Measurements from ENCODE around the gene CP. TPM values are rescaled to one million over a fixed set of nuclear protein-coding genes. Genes with fewer than 3 reads are reported as not detected.

Gene CP
- total and polyA plus RNA-seq, 7 experiments from 2014 or later: 0.43 to 1.3 (median 0.69) TPM; not detected in 4

DNA sequence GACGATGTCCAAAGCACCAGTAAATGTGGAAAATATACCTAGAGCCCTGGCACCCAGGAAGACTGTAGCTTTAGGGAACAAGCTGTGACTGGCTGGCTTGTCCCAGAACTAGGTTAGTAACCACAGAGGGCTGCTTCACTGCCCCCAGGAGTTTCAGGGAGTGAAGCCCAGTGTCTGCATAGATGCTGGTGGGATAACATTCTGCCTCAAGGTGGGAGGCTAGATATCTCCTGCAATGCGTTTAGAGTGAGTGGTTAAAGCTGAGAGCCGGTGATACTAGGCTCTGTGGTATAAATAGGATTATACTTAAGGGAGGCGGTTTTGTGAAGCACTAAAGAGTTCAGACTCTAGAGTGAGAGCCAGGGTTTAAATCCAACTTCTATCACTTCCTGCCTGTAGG is 11.7 kb upstream of the CP start:
- Histone ChIP-seq H3K27me3 (ENCODE audit: control insufficient read depth in 2 of 2, insufficient read depth in 2 of 2, low read length in 2 of 2) (no peaks in the 10 kb centered on the region), H3K36me3 (ENCODE audit: control insufficient read depth in 2 of 3, insufficient read depth in 3 of 3, low read length in 3 of 3) (no peaks in the 10 kb centered on the region), H3K27ac (ENCODE audit: low read depth, low read length) (no peak overlapping the region), H3K4me1 (ENCODE audit: control insufficient read depth in 2 of 2, insufficient read depth in 2 of 2, low read length in 2 of 2) (no peaks in the 10 kb centered on the region), H3K9me3 (ENCODE audit: control insufficient read depth in 2 of 3, low read length in 3 of 3) (no peaks in the 10 kb centered on the region), H3K4me3 (ENCODE audit: low read length) (no peak overlapping the region)
- CTCF ChIA-PET: interaction anchor here (0.6 kb wide), 1 partner anchor 52 kb away, joined by 3 read pairs; no protein-coding TSS in a partner anchor
- intact Hi-C loops (cut with micrococcal nuclease): no loop called here
- DNase-seq: no peak
- no peak overlapping the region for H3K4me3 Mint-ChIP-seq
- peaks cover 0 to 3% (median 0%) of the 10 kb centered on the region in 7 donors for H3K4me1 Mint-ChIP-seq
- no peak overlapping the region for H3K27ac Mint-ChIP-seq
- POLR2A ChIA-PET: no interaction called here
- no peaks in the 10 kb centered on the region for H3K36me3 Mint-ChIP-seq
- H3K9me3 Mint-ChIP-seq: peaks cover 0 to 4% (median 0%) of the 10 kb centered on the region in 11 donors
- H3K27me3 Mint-ChIP-seq: peaks cover 9 to 34% (median 24%) of the 10 kb centered on the region in 5 donors
- no peak for ATAC-seq

DNA sequence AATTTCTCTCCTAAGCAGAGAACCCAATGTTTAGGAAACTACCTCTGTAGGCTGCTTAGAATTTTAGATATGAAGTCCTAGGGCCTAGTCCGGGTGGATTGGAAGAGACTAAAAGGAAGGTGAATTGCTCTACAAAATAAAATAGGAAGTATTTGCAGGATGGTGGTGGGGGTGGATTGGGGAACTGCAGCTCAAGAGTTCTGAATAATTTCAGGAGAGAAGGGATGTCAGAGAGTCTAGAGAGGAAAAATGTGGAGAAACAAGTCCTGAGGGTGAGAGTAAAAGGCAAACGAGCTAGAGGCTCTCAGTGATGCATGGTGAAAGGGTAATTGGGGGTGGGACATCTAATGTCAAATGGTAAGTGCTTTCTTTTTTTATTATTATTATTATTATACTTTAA is 10.2 kb upstream of the CP start:
- H3K9me3 Mint-ChIP-seq: peaks cover 0 to 4% (median 0%) of the 10 kb centered on the region in 11 donors
- H3K4me1 ChIP-seq (ENCODE audit: control insufficient read depth in 2 of 2, insufficient read depth in 2 of 2, low read length in 2 of 2): no peaks in the 10 kb centered on the region
- peaks cover 0 to 3% (median 0%) of the 10 kb centered on the region in 7 donors for H3K4me1 Mint-ChIP-seq
- no peaks in the 10 kb centered on the region for H3K36me3 Mint-ChIP-seq
- POLR2A ChIA-PET: no interaction called here
- DNase-seq (no peak), ATAC-seq (no peak)
- H3K27me3 ChIP-seq (ENCODE audit: control insufficient read depth in 2 of 2, insufficient read depth in 2 of 2, low read length in 2 of 2): no peaks in the 10 kb centered on the region
- CTCF ChIA-PET: no interaction called here
- no peak overlapping the region for H3K4me3 ChIP-seq (ENCODE audit: low read length)
- intact Hi-C loops (cut with micrococcal nuclease): no loop called here
- peaks cover 7 to 34% (median 21%) of the 10 kb centered on the region in 5 donors for H3K27me3 Mint-ChIP-seq
- H3K9me3 ChIP-seq (ENCODE audit: control insufficient read depth in 2 of 3, low read length in 3 of 3): no peaks in the 10 kb centered on the region
- no peak overlapping the region for H3K4me3 Mint-ChIP-seq
- H3K36me3 ChIP-seq (ENCODE audit: control insufficient read depth in 2 of 3, insufficient read depth in 3 of 3, low read length in 3 of 3): no peaks in the 10 kb centered on the region
- H3K27ac ChIP-seq (ENCODE audit: low read depth, low read length): no peak overlapping the region
- H3K27ac Mint-ChIP-seq: no peak overlapping the region

DNA sequence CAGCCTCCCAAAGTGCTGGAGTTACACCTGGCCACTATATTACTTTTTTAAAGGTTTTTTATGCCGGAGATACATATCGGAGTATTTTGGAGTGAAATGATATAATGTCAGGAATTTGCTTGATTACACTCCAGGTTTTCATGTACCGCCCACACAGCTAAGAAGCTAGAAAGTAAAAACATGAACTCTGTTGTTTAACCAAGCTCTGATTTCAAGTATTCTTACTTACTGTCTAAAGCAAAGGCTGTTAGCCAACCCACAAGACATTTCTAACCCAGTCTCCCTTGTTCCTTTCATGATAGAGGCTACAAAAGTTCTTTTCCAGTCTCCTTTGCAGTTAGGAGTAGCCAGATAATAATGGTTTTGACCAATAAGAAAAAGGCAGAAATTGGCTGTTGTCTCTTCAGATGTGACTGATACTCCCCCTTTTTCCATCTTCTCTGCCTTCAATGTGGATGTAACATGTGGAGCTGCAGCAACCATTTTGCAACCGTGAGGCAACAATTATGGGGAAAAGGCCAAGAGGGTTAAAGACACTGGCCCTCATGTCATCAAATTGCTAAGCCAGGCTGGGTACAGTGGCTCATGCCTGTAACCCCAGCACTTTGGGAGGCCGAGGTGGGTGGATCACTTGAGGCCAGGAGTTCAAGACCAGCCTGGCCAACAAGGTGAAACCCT is 6.1 kb upstream of the CP start:
- Histone ChIP-seq H3K36me3 (ENCODE audit: control insufficient read depth in 2 of 3, insufficient read depth in 3 of 3, low read length in 3 of 3) (no peaks in the 10 kb centered on the region), H3K27ac (ENCODE audit: low read depth, low read length) (no peak overlapping the region), H3K9me3 (ENCODE audit: control insufficient read depth in 2 of 3, low read length in 3 of 3) (no peaks in the 10 kb centered on the region), H3K27me3 (ENCODE audit: control insufficient read depth in 2 of 2, insufficient read depth in 2 of 2, low read length in 2 of 2) (no peaks in the 10 kb centered on the region), H3K4me1 (ENCODE audit: control insufficient read depth in 2 of 2, insufficient read depth in 2 of 2, low read length in 2 of 2) (peaks cover 0 to 7% of the 10 kb centered on the region in 2 donors), H3K4me3 (ENCODE audit: low read length) (no peak overlapping the region)
- no peak overlapping the region for H3K27ac Mint-ChIP-seq
- no peak overlapping the region for H3K4me3 Mint-ChIP-seq
- peaks cover 4 to 14% (median 10%) of the 10 kb centered on the region in 5 donors for H3K27me3 Mint-ChIP-seq
- H3K36me3 Mint-ChIP-seq: no peaks in the 10 kb centered on the region
- ChIA-PET POLR2A (no interaction called here), CTCF (no interaction called here)
- peaks cover 0 to 4% (median 0%) of the 10 kb centered on the region in 11 donors for H3K9me3 Mint-ChIP-seq
- DNase-seq (no peak), ATAC-seq (no peak)
- intact Hi-C loops (cut with micrococcal nuclease): no loop called here
- H3K4me1 Mint-ChIP-seq: peaks cover 15 to 32% (median 25%) of the 10 kb centered on the region in 7 donors

DNA sequence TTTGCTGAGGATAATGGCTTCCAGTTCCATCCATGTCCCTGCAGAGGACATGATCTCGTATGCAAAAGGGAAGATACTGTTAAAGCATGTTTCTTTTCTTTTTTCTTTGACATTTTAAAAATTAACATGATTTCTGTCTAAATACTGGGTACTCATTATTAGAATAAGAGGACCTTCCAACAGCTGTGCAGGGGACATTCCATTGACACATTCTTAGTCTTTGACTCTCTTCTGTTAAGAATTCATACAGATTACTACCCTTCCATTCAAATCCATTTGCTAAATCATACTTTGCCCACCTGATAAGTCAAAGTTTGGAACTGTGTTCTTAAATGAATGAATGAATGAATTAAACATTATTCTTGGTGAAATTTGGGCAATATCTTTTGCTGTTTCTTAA is 5.1 kb upstream of the CP start:
- Mint-ChIP-seq H3K27ac (no peak overlapping the region), H3K4me3 (peak overlapping the region in 1 of 10 donors; percentile 39), H3K36me3 (no peaks in the 10 kb centered on the region), H3K9me3 (peaks cover 0 to 1% (median 0%) of the 10 kb centered on the region in 11 donors), H3K27me3 (peaks cover 1 to 12% (median 5%) of the 10 kb centered on the region in 5 donors), H3K4me1 (peaks cover 14 to 32% (median 25%) of the 10 kb centered on the region in 7 donors)
- Histone ChIP-seq H3K9me3 (ENCODE audit: control insufficient read depth in 2 of 3, low read length in 3 of 3) (no peaks in the 10 kb centered on the region), H3K36me3 (ENCODE audit: control insufficient read depth in 2 of 3, insufficient read depth in 3 of 3, low read length in 3 of 3) (no peaks in the 10 kb centered on the region), H3K27ac (ENCODE audit: low read depth, low read length) (no peak overlapping the region), H3K27me3 (ENCODE audit: control insufficient read depth in 2 of 2, insufficient read depth in 2 of 2, low read length in 2 of 2) (no peaks in the 10 kb centered on the region), H3K4me1 (ENCODE audit: control insufficient read depth in 2 of 2, insufficient read depth in 2 of 2, low read length in 2 of 2) (peaks cover 0 to 7% of the 10 kb centered on the region in 2 donors), H3K4me3 (ENCODE audit: low read length) (no peak overlapping the region)
- no peak for DNase-seq
- intact Hi-C loops (cut with micrococcal nuclease): no loop called here
- no peak for ATAC-seq
- POLR2A ChIA-PET: no interaction called here
- CTCF ChIA-PET: interaction anchor here (0.7 kb wide), 1 partner anchor 428 kb away, joined by 3 read pairs; no protein-coding TSS in a partner anchor

DNA sequence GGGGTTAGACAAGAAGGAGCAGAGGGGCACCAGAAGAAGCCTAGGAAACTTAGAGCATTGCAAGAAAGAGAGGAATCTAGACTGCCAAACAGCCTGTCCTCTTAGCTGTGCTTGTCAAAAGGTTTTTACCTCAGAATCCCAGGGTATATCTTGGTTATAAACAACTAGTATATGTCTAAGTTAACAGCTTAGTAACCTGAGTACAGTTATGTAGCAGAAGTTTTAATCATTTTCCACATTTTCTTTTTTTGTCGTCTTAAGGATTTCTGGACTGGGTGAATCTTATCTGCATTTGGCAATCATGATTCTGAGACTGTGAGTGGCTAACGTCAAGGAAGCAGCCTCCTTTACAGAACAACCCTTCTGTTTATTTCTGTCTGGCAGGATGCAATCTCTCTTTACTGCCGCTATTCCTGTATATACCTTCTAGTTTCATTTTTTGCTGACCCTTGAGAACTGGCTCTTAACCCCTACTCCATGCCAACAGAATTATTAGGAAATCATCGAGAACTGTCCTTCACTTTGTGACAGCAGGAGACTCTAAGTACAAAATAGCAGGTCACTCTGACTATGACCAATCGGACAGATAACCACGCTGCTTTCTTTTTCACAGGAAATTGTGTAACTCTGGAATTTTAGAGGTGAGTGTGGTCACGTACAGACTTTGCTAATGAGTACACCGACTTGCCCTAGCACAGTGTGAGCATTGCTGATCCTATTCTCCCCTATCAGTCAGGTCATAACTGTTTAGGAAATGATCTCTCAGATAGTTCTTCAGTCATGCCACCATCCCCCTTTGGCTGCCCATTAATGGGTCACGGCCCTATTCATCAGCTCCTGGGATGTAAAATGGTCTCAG is 3.3 kb upstream of the CP start:
- Histone ChIP-seq H3K27me3 (ENCODE audit: control insufficient read depth in 2 of 2, insufficient read depth in 2 of 2, low read length in 2 of 2) (no peaks in the 10 kb centered on the region), H3K27ac (ENCODE audit: low read depth, low read length) (no peak overlapping the region), H3K4me3 (ENCODE audit: low read length) (peak overlapping the region; percentile 47), H3K36me3 (ENCODE audit: control insufficient read depth in 2 of 3, insufficient read depth in 3 of 3, low read length in 3 of 3) (no peaks in the 10 kb centered on the region), H3K9me3 (ENCODE audit: control insufficient read depth in 2 of 3, low read length in 3 of 3) (no peaks in the 10 kb centered on the region), H3K4me1 (ENCODE audit: control insufficient read depth in 2 of 2, insufficient read depth in 2 of 2, low read length in 2 of 2) (peaks cover 0 to 7% of the 10 kb centered on the region in 2 donors)
- peak overlapping the region; percentile 31 to 86 (median 82) for H3K4me3 Mint-ChIP-seq
- peak overlapping the region in 8 of 9 donors; percentile 1 to 90 (median 39) for H3K27ac Mint-ChIP-seq
- peaks cover 0 to 6% (median 0%) of the 10 kb centered on the region in 5 donors for H3K27me3 Mint-ChIP-seq
- H3K9me3 Mint-ChIP-seq: no peaks in the 10 kb centered on the region
- peak; percentile 90 for ATAC-seq
- peak in 2 of 9 donors; percentile 2 to 41 for DNase-seq
- CTCF ChIA-PET: interaction anchor here (1.2 kb wide), 1 partner anchor 105 kb away, joined by 3 read pairs; no protein-coding TSS in a partner anchor
- peaks cover 14 to 32% (median 25%) of the 10 kb centered on the region in 7 donors for H3K4me1 Mint-ChIP-seq
- intact Hi-C loops (cut with micrococcal nuclease): loop anchor here in 1 of 2 donors (1.0 to 2.0 kb wide), 4 partner anchors 20 to 95 kb away; no protein-coding TSS in a partner anchor
- no peaks in the 10 kb centered on the region for H3K36me3 Mint-ChIP-seq
- POLR2A ChIA-PET: no interaction called here

DNA sequence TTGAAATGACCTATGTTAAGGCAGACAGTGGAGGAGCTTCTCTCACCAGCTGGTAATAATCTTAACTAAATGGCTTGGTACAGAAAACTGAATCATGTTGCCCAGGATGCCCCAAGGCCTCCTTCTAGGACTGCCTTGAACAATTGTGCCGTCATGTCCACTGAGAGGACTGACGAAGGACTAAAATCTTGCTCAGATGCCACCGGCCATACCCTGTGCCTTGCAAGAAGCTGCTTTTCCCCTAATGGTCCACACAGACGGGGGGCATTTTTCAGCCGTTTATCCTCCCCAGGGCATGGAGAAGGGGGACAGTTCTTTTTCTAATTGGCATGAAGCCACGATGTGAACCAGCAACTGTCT is 1.8 kb upstream of the CP start:
- no peaks in the 10 kb centered on the region for H3K36me3 Mint-ChIP-seq
- Histone ChIP-seq H3K9me3 (ENCODE audit: control insufficient read depth in 2 of 3, low read length in 3 of 3) (no peaks in the 10 kb centered on the region), H3K4me3 (ENCODE audit: low read length) (no peak overlapping the region), H3K27me3 (ENCODE audit: control insufficient read depth in 2 of 2, insufficient read depth in 2 of 2, low read length in 2 of 2) (no peaks in the 10 kb centered on the region), H3K4me1 (ENCODE audit: control insufficient read depth in 2 of 2, insufficient read depth in 2 of 2, low read length in 2 of 2) (peaks cover 0 to 7% of the 10 kb centered on the region in 2 donors), H3K36me3 (ENCODE audit: control insufficient read depth in 2 of 3, insufficient read depth in 3 of 3, low read length in 3 of 3) (no peaks in the 10 kb centered on the region), H3K27ac (ENCODE audit: low read depth, low read length) (no peak overlapping the region)
- POLR2A ChIA-PET: no interaction called here
- peaks cover 14 to 32% (median 25%) of the 10 kb centered on the region in 7 donors for H3K4me1 Mint-ChIP-seq
- H3K27me3 Mint-ChIP-seq: peaks cover 0 to 8% (median 5%) of the 10 kb centered on the region in 5 donors
- H3K9me3 Mint-ChIP-seq: peaks cover 0 to 2% (median 0%) of the 10 kb centered on the region in 11 donors
- intact Hi-C loops (cut with micrococcal nuclease): no loop called here
- DNase-seq (no peak), ATAC-seq (no peak)
- peak overlapping the region in 2 of 9 donors; percentile 59 to 77 for H3K27ac Mint-ChIP-seq
- peak overlapping the region in 4 of 10 donors; percentile 61 to 77 (median 64) for H3K4me3 Mint-ChIP-seq
- CTCF ChIA-PET: interaction anchor here (0.5 kb wide), 1 partner anchor 48 kb away, joined by 3 read pairs; no protein-coding TSS in a partner anchor
